Mesothelial cell of epicardium (in vitro differentiated cells): Measurements from ENCODE around the gene CDH23. TPM values are rescaled to one million over a fixed set of nuclear protein-coding genes. Genes with fewer than 3 reads are reported as not detected.
A peak's percentile ranks its signal among the peaks of the same experiment; 100 is the strongest.

ENCODE experiments used
- DNase-seq, 2 experiments: peaks; one replicate each; pipeline ENCODE4 v3.0.0; 2021; ENCODE audit warnings: low spot score in 2 of 2; ENCODE audit not compliant: unreplicated experiment in 2 of 2
- H3K27ac Mint-ChIP-seq: 2 replicates; pipeline ENCODE4 v1.8.0; 2021; ENCODE audit warnings: mixed read lengths
- H3K27me3 Mint-ChIP-seq: 2 replicates; pipeline ENCODE4 v1.8.0; 2021; ENCODE audit warnings: low read depth, mixed read lengths
- H3K36me3 Mint-ChIP-seq: 2 replicates; pipeline ENCODE4 v1.8.0; 2021; ENCODE audit warnings: mixed read lengths
- H3K4me1 Mint-ChIP-seq: 2 replicates; pipeline ENCODE4 v1.8.0; 2021; ENCODE audit warnings: mixed read lengths
- H3K4me3 Mint-ChIP-seq: 2 replicates; pipeline ENCODE4 v1.8.0; 2021; ENCODE audit warnings: mild to moderate bottlenecking, moderate library complexity, mixed read lengths
- H3K9me3 Mint-ChIP-seq: 2 replicates; pipeline ENCODE4 v1.8.0; 2021; ENCODE audit warnings: mixed read lengths
- total RNA-seq: library from RNA; stranded (reverse); gene quantifications from 3 replicates; pipeline ENCODE4 v1.2.1, GENCODE V29; 2021
- TF ChIP-seq, protein P1 (sequence below): fragments of 200-600 bp; sonication (generic); IDR thresholded peaks from one replicate; pipeline ENCODE4 v1.5.0; 2021; ENCODE audit warnings: antibody characterized with exemption; ENCODE audit not compliant: unreplicated experiment

The CDH23 gene
- total RNA-seq, 1 donor from 2014 or later: 2.5 TPM

DNA sequence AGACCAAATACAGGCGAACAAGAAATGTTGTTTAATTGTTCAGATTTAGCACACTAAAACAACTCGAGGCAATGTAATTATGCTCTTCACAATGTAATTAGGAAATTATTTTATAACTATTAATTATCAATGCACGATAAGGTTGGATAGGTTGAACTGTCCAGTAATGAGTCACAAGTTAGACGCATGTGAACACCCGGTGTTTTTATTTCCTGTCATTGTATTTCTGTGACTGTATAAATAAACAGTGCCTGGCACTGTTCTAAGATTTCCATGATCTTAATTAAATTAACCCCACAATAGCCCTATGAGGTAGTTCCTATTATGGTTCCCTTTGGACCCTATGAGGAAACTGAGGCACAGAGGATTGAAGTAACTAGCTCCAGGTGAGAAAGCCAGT lies 296.7 kb downstream of the CDH23 start:
- Mint-ChIP-seq H3K9me3 (no peaks in the 10 kb centered on the region), H3K27ac (no peak overlapping the region), H3K36me3 (no peaks in the 10 kb centered on the region), H3K4me3 (no peak overlapping the region), H3K27me3 (peaks cover 4% of the 10 kb centered on the region), H3K4me1 (no peaks in the 10 kb centered on the region)
- TF ChIP-seq, protein P1, sequence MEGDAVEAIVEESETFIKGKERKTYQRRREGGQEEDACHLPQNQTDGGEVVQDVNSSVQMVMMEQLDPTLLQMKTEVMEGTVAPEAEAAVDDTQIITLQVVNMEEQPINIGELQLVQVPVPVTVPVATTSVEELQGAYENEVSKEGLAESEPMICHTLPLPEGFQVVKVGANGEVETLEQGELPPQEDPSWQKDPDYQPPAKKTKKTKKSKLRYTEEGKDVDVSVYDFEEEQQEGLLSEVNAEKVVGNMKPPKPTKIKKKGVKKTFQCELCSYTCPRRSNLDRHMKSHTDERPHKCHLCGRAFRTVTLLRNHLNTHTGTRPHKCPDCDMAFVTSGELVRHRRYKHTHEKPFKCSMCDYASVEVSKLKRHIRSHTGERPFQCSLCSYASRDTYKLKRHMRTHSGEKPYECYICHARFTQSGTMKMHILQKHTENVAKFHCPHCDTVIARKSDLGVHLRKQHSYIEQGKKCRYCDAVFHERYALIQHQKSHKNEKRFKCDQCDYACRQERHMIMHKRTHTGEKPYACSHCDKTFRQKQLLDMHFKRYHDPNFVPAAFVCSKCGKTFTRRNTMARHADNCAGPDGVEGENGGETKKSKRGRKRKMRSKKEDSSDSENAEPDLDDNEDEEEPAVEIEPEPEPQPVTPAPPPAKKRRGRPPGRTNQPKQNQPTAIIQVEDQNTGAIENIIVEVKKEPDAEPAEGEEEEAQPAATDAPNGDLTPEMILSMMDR: no peak
- no peak for DNase-seq

DNA sequence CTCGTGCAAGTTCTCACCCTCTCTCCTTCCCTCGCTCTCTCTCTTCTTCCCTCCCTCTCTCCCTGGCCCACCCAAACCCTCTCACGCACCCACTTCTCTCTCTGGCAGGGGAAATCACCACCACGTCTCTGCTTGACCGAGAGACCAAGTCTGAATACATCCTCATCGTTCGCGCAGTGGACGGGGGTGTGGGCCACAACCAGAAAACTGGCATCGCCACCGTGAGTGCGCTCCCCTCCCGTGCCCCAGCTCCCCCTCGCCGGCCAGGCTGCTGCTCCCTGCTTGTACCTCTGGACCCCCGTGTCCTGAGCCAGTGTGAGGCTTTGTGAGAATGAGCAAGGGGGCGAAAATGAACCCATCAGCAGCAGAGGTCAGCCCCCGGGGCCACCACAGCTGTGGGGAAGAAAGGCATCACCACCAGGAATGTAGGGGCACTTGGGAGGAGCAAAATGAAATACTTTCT lies 297.4 kb downstream of the CDH23 start:
- Mint-ChIP-seq H3K4me3 (no peak overlapping the region), H3K9me3 (no peaks in the 10 kb centered on the region), H3K27ac (no peak overlapping the region), H3K4me1 (no peaks in the 10 kb centered on the region), H3K36me3 (no peaks in the 10 kb centered on the region), H3K27me3 (peaks cover 4% of the 10 kb centered on the region)
- DNase-seq: no peak
- TF ChIP-seq, protein P1: no peak

DNA sequence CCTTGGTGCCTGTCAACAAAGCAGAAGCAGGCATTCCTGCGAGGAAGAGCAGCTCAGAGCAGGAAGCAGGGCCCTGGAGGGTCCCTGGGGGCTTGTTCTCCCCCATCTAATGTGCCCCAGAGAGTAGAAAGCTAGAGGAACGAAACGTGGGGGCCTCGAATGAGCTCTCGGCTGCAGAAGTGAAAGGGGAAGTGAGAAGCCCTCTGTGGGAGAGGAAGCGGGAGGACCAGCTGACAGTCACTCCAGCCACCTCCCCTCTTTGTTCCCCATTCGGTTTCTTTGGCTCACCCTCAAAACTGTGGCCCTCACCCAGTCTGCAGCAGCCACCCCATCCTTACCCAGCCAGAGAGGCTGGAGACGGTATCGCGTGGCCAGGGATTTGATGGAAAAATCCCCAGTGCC lies 297.8 kb downstream of the CDH23 start:
- no peak for DNase-seq
- no peaks in the 10 kb centered on the region for H3K9me3 Mint-ChIP-seq

DNA sequence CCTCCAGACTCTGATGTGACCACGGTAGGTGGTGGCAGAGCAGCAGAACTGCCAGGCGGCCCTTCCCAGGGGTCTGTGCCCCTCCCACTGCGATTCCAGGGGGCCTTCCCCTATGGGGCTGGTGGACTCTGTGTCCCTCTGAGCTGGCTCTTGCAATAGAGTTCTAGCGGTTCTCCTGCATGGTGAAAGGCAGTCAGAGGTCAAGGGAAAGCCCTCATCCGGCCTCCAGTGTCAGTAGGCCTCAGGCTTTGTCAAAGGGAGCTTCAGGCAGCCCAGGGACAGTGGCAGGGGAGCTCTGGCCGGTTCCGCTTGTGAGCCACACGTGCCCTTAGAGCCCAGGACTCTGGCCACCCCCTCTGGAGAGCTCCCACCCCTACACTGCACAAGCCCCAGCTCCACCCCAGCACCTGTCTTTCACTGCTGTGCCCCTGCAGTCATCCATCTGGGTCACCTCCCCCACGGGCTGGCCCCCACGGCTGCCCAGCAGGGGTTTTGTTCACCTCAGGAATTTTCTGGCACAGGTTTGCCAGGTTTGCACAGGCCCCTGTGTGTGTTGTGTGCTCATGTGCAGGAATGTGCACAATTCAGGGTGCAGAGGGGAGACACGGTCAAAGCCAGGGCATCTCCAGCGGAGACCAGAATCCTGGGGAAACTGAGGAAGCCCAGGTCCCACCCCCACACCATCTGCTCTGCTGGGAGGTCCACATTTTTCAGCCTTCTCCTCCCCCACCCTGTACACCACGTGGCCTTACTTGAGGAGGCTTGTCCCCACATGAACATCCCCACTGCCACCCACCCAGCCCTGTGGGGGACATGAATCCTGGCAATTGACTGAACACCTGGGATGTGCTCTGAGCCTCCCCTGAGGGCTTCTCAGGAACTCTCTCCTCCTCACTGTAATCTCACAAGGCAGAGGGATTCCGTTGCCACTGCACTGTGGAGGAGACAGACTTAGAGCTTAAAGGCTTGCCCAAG lies 299.1 kb downstream of the CDH23 start:
- no peaks in the 10 kb centered on the region for H3K4me1 Mint-ChIP-seq
- no peak overlapping the region for H3K27ac Mint-ChIP-seq
- TF ChIP-seq, protein P1: no peak

More for the DNA sequence above, 297.8 kb downstream of the CDH23 start:
- no peaks in the 10 kb centered on the region for H3K4me1 Mint-ChIP-seq
- no peaks in the 10 kb centered on the region for H3K36me3 Mint-ChIP-seq
- no peak overlapping the region for H3K4me3 Mint-ChIP-seq
- H3K27ac Mint-ChIP-seq: no peak overlapping the region
- TF ChIP-seq, protein P1: no peak
- peaks cover 6% of the 10 kb centered on the region for H3K27me3 Mint-ChIP-seq

DNA sequence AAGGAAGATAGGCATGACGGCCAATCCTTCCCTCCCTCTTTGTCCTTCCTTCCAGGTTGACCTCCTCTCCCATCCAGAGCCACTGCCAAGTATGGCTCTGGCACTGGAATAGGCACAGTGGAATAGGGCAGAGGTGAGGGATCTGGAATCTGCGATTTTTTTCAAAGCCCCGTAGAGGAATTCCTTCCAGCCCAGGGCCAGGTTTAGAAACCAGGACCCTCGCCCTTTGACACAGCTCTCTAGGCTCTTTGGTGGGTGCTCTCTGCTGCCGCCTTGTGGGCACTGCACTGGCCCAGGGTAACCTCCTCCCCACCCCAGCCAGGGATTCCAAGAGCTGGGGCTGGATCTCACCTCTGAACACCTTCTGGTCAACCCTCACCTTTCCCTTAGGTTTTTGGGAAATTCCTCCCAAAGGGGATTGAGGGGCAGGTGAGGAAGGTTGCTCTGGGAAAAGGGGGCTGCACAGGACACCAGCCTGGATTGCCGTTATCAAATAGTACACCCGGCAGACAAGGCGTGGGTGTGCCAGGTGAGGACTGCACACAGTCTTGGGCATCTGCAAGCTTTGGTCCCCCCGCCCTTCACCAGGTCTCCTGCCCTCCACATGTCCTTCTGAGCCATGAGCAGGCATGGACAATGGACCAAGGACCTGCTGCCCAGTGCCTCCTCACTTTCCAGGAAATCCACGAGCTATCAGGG lies 300.1 kb downstream of the CDH23 start:
- peaks cover 2% of the 10 kb centered on the region for H3K27me3 Mint-ChIP-seq
- TF ChIP-seq, protein P1: peak; percentile 71
- peak in 1 of 2 experiments; percentile 69 for DNase-seq
- no peak overlapping the region for H3K27ac Mint-ChIP-seq
- H3K36me3 Mint-ChIP-seq: no peaks in the 10 kb centered on the region
- no peaks in the 10 kb centered on the region for H3K4me1 Mint-ChIP-seq
- H3K9me3 Mint-ChIP-seq: no peaks in the 10 kb centered on the region
- H3K4me3 Mint-ChIP-seq: no peak overlapping the region

More for the DNA sequence above, 299.1 kb downstream of the CDH23 start:
- Mint-ChIP-seq H3K4me3 (no peak overlapping the region), H3K36me3 (no peaks in the 10 kb centered on the region), H3K9me3 (no peaks in the 10 kb centered on the region), H3K27me3 (peaks cover 5% of the 10 kb centered on the region)
- no peak for DNase-seq
